Activated gamma-delta T cell treated with Interleukin-2 at 50 U/mL for 16 hours (primary cell): ENCODE data around the gene PDZRN4.
"Not testable (repeated sequence)": the region's sequence is repeated elsewhere in the genome, so short reads cannot be mapped to it uniquely, and the experiment has no call there.

Source experiments
- DNase-seq: peaks from one replicate; pipeline ENCODE4 v3.0.0-alpha.2; 2020

PDZRN4 gene

GRCh38 chr12:41287500-41288141 lies 99.5 kb downstream of the PDZRN4 start:
- no peak for DNase-seq

- DNase-seq = no peak
Observed at GRCh38 chr12:41288142-41288811, 100.2 kb downstream of the PDZRN4 start.

DNA sequence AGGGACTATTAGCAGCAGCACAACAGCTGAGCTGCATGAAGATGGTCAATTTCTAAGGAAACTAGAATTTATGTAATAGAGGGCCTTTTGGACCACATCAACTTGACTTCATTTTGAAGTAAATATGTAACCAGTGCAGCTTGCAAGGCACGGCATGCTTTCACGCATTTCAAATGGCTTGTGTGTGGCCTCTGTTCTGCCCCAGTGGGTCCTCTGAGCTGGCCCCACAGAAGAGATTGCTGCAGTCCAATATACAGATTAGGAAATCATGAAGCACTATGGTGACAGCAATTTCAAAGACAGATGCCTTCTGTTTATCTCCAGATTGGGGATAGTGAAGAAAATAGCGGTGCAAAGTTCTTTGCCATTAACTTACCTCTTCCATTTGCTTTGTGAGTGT lies 101.4 kb downstream of the PDZRN4 start:
- no peak for DNase-seq

- DNase-seq = no peak
Observed at GRCh38 chr12:41293011-41293410, 104.9 kb downstream of the PDZRN4 start.

- no peak for DNase-seq
Observed at GRCh38 chr12:41293461-41293860, 105.3 kb downstream of the PDZRN4 start.

DNA sequence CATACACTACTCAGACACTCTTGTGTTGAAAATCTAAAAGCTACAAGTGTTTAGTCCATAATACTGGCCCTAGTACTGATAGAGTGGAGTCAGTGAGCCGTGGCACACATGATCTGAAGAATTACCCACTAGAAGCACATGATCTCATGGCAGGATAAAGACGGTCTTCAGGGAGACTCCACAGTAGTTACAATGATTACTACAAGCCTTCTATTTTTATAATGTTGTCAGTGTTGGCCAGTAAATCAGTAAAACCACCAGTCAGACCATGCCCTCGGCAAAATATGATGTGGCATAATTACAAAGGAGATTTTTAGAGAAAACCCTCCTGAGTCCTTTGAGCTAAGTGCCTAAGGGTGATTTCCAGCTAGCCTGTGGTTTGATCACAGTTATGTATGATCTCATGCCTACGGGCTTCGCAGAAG lies 114.9 kb downstream of the PDZRN4 start:
- no peak for DNase-seq

DNA sequence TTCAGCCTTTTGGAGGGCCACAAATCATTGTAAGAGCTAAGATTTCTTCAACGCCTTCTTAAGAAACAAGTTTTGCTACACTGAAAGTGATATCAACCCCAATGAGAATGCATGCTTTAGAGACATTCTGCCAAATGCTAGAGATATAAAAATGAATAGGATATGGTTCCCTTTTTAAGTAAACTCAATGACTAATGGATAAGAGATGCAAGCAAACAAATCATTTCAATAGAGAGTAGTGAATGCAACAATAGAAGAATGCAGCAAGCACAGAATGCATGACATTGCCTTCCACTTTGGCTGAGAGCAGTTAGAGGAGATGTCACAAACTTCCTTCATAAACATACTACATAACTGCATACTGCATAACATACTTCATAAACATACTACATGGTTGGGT lies 116.4 kb downstream of the PDZRN4 start:
- DNase-seq = no peak

DNA sequence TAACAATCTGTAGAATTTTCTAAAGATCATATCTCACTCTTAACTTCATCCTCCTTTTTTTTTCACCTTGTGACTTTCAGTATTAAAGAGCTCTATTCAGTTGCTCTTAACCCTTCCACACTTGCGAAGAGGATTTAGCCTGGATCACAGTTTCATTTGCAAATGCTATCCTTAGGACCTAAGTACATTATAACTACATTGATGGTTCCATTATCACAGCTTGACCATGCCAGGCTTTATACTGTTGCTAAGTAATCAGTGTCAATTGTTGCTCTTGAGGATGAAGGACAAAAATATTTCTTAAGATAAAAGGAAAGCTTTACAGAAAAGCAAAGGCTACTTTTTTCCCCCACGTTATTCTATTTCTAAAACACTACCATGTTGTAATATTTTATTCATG lies 122.2 kb downstream of the PDZRN4 start:
- no peak for DNase-seq

- DNase-seq = no peak
Observed at GRCh38 chr12:41311883-41312282, 123.8 kb downstream of the PDZRN4 start.

- DNase-seq = not testable (repeated sequence)
Observed at GRCh38 chr12:41312451-41312850, 124.3 kb downstream of the PDZRN4 start.

DNA sequence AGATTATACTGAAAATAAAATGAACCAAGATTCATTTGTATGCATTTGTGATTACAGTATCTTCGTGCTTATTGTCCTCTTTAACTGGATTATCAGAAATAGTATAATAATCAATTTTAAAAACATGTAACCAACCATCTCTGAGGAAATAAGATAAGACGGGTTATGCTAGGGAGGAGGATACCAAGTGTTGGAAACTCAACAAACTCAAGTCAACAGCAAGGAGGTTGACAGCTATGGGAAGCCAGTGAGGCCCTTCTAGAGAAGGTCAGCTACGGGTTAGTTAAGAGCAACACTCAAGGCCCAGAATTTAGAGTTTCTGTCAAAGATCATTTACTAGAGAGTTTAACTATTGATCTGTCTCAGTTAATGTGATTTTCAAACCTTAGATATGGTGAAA lies 137.2 kb downstream of the PDZRN4 start:
- DNase-seq = no peak

GRCh38 chr12:41327096-41327895 lies 139.2 kb downstream of the PDZRN4 start:
- no peak for DNase-seq

- no peak for DNase-seq
Observed at GRCh38 chr12:41333974-41334373, 145.9 kb downstream of the PDZRN4 start.

DNA sequence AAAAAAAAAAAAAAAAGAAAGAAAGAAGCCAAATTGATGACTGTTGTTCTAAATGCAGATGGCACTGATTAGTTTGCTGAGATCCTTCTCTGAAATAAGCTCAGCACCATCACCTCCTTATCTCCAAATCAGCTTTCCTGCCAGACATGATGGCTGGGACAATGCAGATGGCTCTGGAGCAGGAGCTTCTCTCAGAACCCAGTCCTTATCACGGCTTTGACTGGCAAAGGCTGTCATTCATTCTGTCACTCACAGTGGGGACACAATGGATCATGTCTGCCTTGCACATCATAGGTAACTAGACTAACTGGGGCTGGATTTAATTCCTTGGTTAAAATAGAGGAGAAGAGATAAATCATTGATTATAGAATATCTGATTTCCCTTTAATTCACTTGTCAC lies 146.3 kb downstream of the PDZRN4 start:
- no peak for DNase-seq

GRCh38 chr12:41336041-41336549 lies 148.0 kb downstream of the PDZRN4 start:
- no peak for DNase-seq

DNA sequence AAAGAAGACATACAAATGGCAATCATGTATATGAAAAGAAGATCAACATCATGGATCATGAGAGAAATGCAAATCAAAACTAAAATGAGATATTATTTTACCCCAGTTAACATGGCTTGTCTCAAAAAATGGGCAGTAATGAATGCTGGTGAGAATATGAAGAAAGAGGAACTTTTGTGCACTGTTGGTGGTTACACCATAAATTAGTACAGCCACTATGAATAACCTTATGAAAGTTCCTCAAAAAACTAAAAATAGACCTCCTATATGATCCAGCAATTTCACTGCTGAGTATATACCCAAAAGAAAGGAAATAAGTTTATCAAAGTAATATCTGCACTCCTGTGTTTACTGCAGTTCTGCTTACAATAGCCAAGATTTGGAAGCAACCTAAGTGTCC lies 151.7 kb downstream of the PDZRN4 start:
- no peak for DNase-seq

GRCh38 chr12:41344776-41345470 lies 156.8 kb downstream of the PDZRN4 start:
- no peak for DNase-seq

DNA sequence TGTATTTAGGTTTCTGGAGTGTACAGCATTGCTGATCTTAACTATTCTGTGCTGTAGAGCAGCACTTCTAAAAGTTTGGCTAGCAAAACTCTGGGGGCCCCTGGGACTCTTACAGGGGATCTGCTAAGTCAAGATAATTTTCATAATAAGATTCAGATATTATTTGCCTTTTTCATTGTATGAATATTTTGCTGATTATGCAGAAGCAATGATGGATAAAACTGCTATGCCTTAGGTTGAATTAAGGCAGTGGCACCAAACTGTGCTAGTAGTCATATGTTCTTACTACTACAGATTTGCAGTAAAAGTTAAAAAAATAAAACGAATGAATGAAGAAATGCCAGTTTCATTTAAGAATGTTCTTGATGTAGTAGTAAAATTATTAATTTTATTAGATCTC lies 160.1 kb downstream of the PDZRN4 start:
- DNase-seq = no peak

- DNase-seq = no peak
Observed at GRCh38 chr12:41356181-41356580, 168.1 kb downstream of the PDZRN4 start.

GRCh38 chr12:41361738-41362137 lies 173.6 kb downstream of the PDZRN4 start:
- no peak for DNase-seq

- DNase-seq = no peak
Observed at GRCh38 chr12:41362510-41362909, 174.4 kb downstream of the PDZRN4 start.

DNA sequence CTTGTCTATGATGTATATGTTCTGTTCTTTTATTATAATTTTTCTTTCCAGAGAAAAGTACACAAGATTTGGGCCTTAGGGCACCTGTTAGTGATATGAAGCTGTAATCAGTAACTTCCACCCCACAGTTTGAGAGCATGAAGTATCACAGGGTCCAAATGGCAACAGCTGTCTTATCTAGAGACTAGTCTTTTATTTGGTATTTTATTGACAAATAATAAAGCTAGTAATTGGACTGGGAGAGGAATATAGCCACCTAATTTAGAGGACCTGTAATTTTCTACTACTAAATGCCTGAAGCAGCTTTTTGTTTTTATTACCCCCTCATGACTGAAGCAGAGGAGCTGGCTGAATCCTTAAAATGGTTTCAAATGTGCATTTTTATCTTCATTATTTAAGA lies 174.8 kb downstream of the PDZRN4 start:
- no peak for DNase-seq

DNA sequence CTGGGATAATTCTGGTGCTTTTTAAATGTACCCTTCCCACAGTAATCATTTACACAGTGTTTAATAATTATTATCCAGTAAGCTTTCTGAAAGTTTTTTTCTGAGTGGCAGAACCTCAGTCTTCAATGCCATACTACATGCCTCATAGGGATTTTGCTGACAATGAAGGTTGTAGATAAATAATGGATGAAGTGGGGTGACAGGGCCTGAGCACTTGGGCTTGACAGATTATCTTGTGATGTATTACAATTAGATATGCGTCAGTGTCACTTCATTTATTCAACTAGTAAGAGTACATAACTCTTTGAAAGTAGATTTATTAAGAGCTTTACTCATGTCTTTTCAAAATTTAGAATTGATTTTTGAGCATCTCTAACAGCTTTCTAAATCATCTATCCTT lies 176.1 kb downstream of the PDZRN4 start:
- no peak for DNase-seq
